ENCODE results near the gene PDE4D.
"Not testable (repeated sequence)": the region's sequence is repeated elsewhere in the genome, so short reads cannot be mapped to it uniquely, and the experiment has no call there.

The PDE4D gene

DNA sequence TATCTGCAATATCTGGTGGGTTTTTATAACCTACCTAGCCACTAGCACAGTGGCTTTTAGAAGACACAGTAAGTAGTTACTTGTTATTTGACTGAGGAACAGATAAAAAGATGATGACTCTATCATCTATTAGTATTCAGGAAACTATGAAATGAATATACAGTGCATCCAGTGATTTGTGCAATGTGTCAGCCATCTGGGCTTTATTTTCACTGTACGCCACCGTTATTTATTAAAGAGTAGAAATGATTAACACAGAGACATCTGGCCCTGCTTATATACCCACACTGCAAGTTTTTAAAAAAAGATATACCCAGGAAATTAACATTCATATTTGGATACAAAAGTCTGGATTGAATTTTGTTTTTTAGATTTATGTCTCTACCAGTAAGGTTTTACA is 408.4 kb downstream of the PDE4D start:
- 100% methylated on average over 2 of the region's 2 CpGs for WGBS, 2 experiments
- no peak overlapping the region for H3K27ac ChIP-seq (ENCODE audit: insufficient read depth, low read depth, low read length, poor library complexity, severe bottlenecking)
- H3K27me3 ChIP-seq (ENCODE audit: control insufficient read depth, insufficient read depth, low read length, poor library complexity, severe bottlenecking), result no peaks in the 10 kb centered on the region
- peaks cover 3% of the 10 kb centered on the region for H3K4me1 ChIP-seq (ENCODE audit: control insufficient read depth, insufficient read depth, low read length)
- no peaks in the 10 kb centered on the region for H3K36me3 ChIP-seq (ENCODE audit: control insufficient read depth, insufficient read depth, low read length)
- no peaks in the 10 kb centered on the region for H3K9me3 ChIP-seq (ENCODE audit: control insufficient read depth, low read length)
- H3K4me3 ChIP-seq (ENCODE audit: insufficient read depth, low read depth, low read length), result no peak overlapping the region

- 91 to 94% methylated on average over 2 of the region's 2 CpGs for WGBS, 2 experiments
- H3K9me3 ChIP-seq (ENCODE audit: control insufficient read depth, low read length), result no peaks in the 10 kb centered on the region
- no peak overlapping the region for H3K27ac ChIP-seq (ENCODE audit: insufficient read depth, low read depth, low read length, poor library complexity, severe bottlenecking)
- no peak overlapping the region for H3K4me3 ChIP-seq (ENCODE audit: insufficient read depth, low read depth, low read length)
- H3K27me3 ChIP-seq (ENCODE audit: control insufficient read depth, insufficient read depth, low read length, poor library complexity, severe bottlenecking), result no peaks in the 10 kb centered on the region
- peaks cover 3% of the 10 kb centered on the region for H3K4me1 ChIP-seq (ENCODE audit: control insufficient read depth, insufficient read depth, low read length)
- no peaks in the 10 kb centered on the region for H3K36me3 ChIP-seq (ENCODE audit: control insufficient read depth, insufficient read depth, low read length)
Observed at GRCh38 chr5:59484618-59485017, 408.9 kb downstream of the PDE4D start.

DNA sequence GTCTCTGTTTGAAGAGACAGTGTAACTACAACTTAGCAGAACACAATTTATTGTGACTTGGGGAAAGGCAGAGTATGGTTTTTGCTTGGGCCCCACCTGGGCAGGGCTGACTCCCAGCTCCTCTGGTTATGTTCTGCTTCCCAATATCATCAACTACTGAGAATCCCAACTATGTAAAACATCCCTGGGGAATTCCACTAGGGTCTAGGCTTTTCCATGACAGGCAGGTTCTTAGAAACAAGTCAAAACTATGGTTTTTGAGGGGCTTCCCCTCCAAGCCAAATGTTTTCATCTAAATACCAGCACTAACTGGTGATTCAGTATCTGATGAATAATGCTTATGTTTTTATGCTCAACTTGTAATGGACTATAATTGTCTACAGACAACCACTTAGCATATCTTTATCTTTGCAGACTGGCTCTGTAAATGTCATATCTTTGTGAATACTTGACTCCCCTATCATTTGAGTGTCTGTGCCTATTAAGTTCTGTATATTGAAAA is 409.5 kb downstream of the PDE4D start:
- Histone ChIP-seq H3K4me3 (ENCODE audit: insufficient read depth, low read depth, low read length) (no peak overlapping the region), H3K4me1 (ENCODE audit: control insufficient read depth, insufficient read depth, low read length) (peaks cover 3% of the 10 kb centered on the region), H3K27me3 (ENCODE audit: control insufficient read depth, insufficient read depth, low read length, poor library complexity, severe bottlenecking) (no peaks in the 10 kb centered on the region), H3K9me3 (ENCODE audit: control insufficient read depth, low read length) (no peaks in the 10 kb centered on the region), H3K36me3 (ENCODE audit: control insufficient read depth, insufficient read depth, low read length) (no peaks in the 10 kb centered on the region), H3K27ac (ENCODE audit: insufficient read depth, low read depth, low read length, poor library complexity, severe bottlenecking) (no peak overlapping the region)

- 53 to 66% methylated on average over 2 of the region's 2 CpGs for WGBS, 2 experiments
- Histone ChIP-seq H3K27me3 (ENCODE audit: control insufficient read depth, insufficient read depth, low read length, poor library complexity, severe bottlenecking) (no peaks in the 10 kb centered on the region), H3K9me3 (ENCODE audit: control insufficient read depth, low read length) (no peaks in the 10 kb centered on the region), H3K36me3 (ENCODE audit: control insufficient read depth, insufficient read depth, low read length) (no peaks in the 10 kb centered on the region), H3K4me1 (ENCODE audit: control insufficient read depth, insufficient read depth, low read length) (no peaks in the 10 kb centered on the region), H3K27ac (ENCODE audit: insufficient read depth, low read depth, low read length, poor library complexity, severe bottlenecking) (no peak overlapping the region), H3K4me3 (ENCODE audit: insufficient read depth, low read depth, low read length) (no peak overlapping the region)
Observed at GRCh38 chr5:59479086-59479485, 414.4 kb downstream of the PDE4D start.

DNA sequence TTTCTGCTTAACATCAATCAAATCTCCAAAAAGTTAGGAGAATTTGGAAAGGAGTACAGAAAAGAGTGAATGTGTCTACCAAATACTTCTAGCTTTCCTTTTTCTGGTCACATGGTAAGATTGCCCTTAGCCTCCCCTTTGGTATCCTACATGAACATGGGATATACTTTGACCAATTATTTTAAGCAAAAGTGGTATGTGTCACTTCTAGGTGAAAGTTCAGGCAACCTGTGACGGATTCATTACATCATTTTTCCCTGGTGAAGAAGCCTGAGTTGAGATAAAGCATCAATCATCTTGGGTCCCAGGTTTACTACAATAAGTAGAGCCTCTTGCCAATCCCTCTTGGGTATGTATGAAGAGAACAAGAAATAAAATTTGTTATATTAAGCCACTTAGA is 419.2 kb downstream of the PDE4D start:
- Histone ChIP-seq H3K27me3 (ENCODE audit: control insufficient read depth, insufficient read depth, low read length, poor library complexity, severe bottlenecking) (no peaks in the 10 kb centered on the region), H3K36me3 (ENCODE audit: control insufficient read depth, insufficient read depth, low read length) (no peaks in the 10 kb centered on the region), H3K4me3 (ENCODE audit: insufficient read depth, low read depth, low read length) (no peak overlapping the region), H3K9me3 (ENCODE audit: control insufficient read depth, low read length) (no peaks in the 10 kb centered on the region), H3K4me1 (ENCODE audit: control insufficient read depth, insufficient read depth, low read length) (no peaks in the 10 kb centered on the region), H3K27ac (ENCODE audit: insufficient read depth, low read depth, low read length, poor library complexity, severe bottlenecking) (no peak overlapping the region)
- 88 to 100% methylated on average over 1 of the region's 1 CpG for WGBS, 2 experiments

GRCh38 chr5:59473611-59474010 is 419.9 kb downstream of the PDE4D start:
- H3K4me3 ChIP-seq (ENCODE audit: insufficient read depth, low read depth, low read length), result no peak overlapping the region
- H3K4me1 ChIP-seq (ENCODE audit: control insufficient read depth, insufficient read depth, low read length), result no peaks in the 10 kb centered on the region
- no peaks in the 10 kb centered on the region for H3K9me3 ChIP-seq (ENCODE audit: control insufficient read depth, low read length)
- no peaks in the 10 kb centered on the region for H3K27me3 ChIP-seq (ENCODE audit: control insufficient read depth, insufficient read depth, low read length, poor library complexity, severe bottlenecking)
- no peak overlapping the region for H3K27ac ChIP-seq (ENCODE audit: insufficient read depth, low read depth, low read length, poor library complexity, severe bottlenecking)
- no peaks in the 10 kb centered on the region for H3K36me3 ChIP-seq (ENCODE audit: control insufficient read depth, insufficient read depth, low read length)

DNA sequence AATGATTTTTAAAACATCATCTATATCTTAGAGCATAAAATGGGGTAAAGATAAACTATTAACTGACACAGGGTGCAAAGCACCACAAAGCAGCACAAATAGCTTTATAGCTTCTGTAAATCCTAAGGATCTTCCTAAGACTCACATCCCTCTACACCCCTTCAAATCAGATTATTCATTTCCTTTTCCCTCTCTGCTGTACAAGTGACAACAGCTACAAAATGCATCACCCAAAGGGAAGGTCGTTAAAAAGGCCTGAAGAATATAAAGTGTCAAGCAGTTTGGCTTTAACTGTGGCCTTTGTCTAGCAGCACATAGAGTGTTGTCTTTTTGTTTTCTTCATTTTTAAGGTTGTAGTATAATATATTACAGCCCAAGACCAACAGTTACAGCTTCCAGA is 422.1 kb downstream of the PDE4D start:
- Histone ChIP-seq H3K36me3 (ENCODE audit: control insufficient read depth, insufficient read depth, low read length) (no peaks in the 10 kb centered on the region), H3K27ac (ENCODE audit: insufficient read depth, low read depth, low read length, poor library complexity, severe bottlenecking) (no peak overlapping the region), H3K4me1 (ENCODE audit: control insufficient read depth, insufficient read depth, low read length) (no peaks in the 10 kb centered on the region), H3K27me3 (ENCODE audit: control insufficient read depth, insufficient read depth, low read length, poor library complexity, severe bottlenecking) (no peaks in the 10 kb centered on the region), H3K4me3 (ENCODE audit: insufficient read depth, low read depth, low read length) (no peak overlapping the region), H3K9me3 (ENCODE audit: control insufficient read depth, low read length) (no peaks in the 10 kb centered on the region)
- 78 to 100% methylated on average over 1 of the region's 1 CpG for WGBS, 2 experiments

DNA sequence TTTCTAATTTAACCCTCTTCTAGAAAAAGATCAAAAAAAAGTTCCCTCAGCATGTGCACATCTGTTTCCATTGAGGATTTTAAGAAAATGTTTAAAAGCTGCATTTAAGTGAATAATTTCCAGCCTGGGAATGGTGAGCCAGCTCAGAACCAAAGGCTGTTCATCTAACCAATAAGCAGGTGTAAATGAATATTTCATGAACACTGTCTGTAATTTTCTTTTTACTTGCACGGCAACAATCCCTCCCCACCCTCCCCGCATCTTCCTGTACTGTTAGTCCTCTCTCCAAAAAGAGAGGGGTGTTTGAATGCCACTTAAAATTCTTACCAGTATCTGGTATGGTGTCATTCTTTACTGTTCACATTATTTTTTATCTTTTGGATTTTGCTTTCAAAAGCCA is 425.6 kb downstream of the PDE4D start:
- Histone ChIP-seq H3K27me3 (ENCODE audit: control insufficient read depth, insufficient read depth, low read length, poor library complexity, severe bottlenecking) (no peaks in the 10 kb centered on the region), H3K27ac (ENCODE audit: insufficient read depth, low read depth, low read length, poor library complexity, severe bottlenecking) (no peak overlapping the region), H3K9me3 (ENCODE audit: control insufficient read depth, low read length) (no peaks in the 10 kb centered on the region), H3K36me3 (ENCODE audit: control insufficient read depth, insufficient read depth, low read length) (no peaks in the 10 kb centered on the region), H3K4me1 (ENCODE audit: control insufficient read depth, insufficient read depth, low read length) (no peaks in the 10 kb centered on the region), H3K4me3 (ENCODE audit: insufficient read depth, low read depth, low read length) (no peak overlapping the region)
- 100% methylated on average over 1 to 2 of the region's 2 CpGs for WGBS, 2 experiments

- 67 to 72% methylated on average over 2 of the region's 2 CpGs for WGBS, 2 experiments
- Histone ChIP-seq H3K27ac (ENCODE audit: insufficient read depth, low read depth, low read length, poor library complexity, severe bottlenecking) (no peak overlapping the region), H3K27me3 (ENCODE audit: control insufficient read depth, insufficient read depth, low read length, poor library complexity, severe bottlenecking) (no peaks in the 10 kb centered on the region), H3K4me1 (ENCODE audit: control insufficient read depth, insufficient read depth, low read length) (no peaks in the 10 kb centered on the region), H3K9me3 (ENCODE audit: control insufficient read depth, low read length) (no peaks in the 10 kb centered on the region), H3K36me3 (ENCODE audit: control insufficient read depth, insufficient read depth, low read length) (no peaks in the 10 kb centered on the region), H3K4me3 (ENCODE audit: insufficient read depth, low read depth, low read length) (no peak overlapping the region)
Observed at GRCh38 chr5:59466271-59466670, 427.3 kb downstream of the PDE4D start.

DNA sequence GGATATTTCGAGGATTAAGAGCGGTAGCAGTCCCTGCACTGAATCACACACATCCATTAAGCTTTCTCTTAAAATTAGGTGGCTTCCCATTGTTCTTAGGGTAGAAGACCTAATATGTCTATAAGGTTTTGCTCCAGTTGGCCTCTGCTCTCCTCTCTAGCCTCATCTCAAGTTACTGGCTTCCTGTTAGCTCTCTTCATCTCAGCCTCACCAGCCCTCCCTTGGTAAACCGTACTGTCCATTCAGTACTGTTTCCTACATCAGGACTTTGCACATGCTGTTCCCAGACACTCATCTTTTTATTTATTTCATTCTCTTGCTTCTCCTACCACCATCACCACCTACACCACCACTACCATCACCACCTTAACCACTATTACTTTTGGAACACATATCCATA is 428.6 kb downstream of the PDE4D start:
- Histone ChIP-seq H3K9me3 (ENCODE audit: control insufficient read depth, low read length) (no peaks in the 10 kb centered on the region), H3K36me3 (ENCODE audit: control insufficient read depth, insufficient read depth, low read length) (no peaks in the 10 kb centered on the region), H3K4me3 (ENCODE audit: insufficient read depth, low read depth, low read length) (no peak overlapping the region), H3K27ac (ENCODE audit: insufficient read depth, low read depth, low read length, poor library complexity, severe bottlenecking) (no peak overlapping the region), H3K4me1 (ENCODE audit: control insufficient read depth, insufficient read depth, low read length) (no peaks in the 10 kb centered on the region), H3K27me3 (ENCODE audit: control insufficient read depth, insufficient read depth, low read length, poor library complexity, severe bottlenecking) (no peaks in the 10 kb centered on the region)
- 97% methylated on average over 3 of the region's 3 CpGs for WGBS, 2 experiments

DNA sequence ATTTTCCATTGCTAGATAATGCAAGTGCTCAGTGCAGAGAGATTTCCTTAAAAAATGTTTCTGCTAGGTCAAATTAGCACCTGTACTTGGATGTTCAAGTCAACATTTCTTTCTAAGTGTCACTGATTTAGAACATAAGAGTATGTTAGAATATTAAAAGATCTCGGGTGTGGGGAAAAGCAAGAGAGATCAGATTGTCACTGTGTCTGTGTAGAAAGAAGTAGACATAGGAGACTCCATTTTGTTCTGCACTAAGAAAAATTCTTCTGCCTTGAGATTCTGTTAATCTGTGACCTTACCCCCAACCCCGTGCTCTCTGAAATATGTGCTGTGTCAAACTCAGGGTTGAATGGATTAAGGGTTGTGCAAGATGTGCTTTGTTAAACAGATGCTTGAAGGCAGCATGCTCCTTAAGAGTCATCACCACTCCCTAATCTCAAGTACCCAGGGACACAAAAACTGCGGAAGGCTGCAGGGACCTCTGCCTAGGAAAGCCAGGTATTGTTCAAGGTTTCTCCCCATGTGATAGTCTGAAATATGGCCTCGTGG is 429.8 kb downstream of the PDE4D start:
- not testable (repeated sequence) for H3K27ac ChIP-seq (ENCODE audit: insufficient read depth, low read depth, low read length, poor library complexity, severe bottlenecking); H3K4me3 ChIP-seq (ENCODE audit: insufficient read depth, low read depth, low read length); H3K9me3 ChIP-seq (ENCODE audit: control insufficient read depth, low read length); H3K4me1 ChIP-seq (ENCODE audit: control insufficient read depth, insufficient read depth, low read length); H3K27me3 ChIP-seq (ENCODE audit: control insufficient read depth, insufficient read depth, low read length, poor library complexity, severe bottlenecking); H3K36me3 ChIP-seq (ENCODE audit: control insufficient read depth, insufficient read depth, low read length)
- WGBS, 2 experiments, result 88 to 90% methylated on average over 2 of the region's 4 CpGs
